GM11168 (cell line): ENCODE data around the gene RALGPS1.

Experiments used
- in situ Hi-C: fragments of 300-500 bp; cut with MboI; formaldehyde crosslinking; loops from one replicate; pipeline ENCODE4 v1.12.0; 2022; ENCODE audit warnings: low sequenced_read_pairs; ENCODE audit not compliant: unreplicated experiment

RALGPS1 gene

GRCh38 chr9:127253446-127253845, 338.9 kb downstream of the RALGPS1 start:
- in situ Hi-C loops = no loop called here

GRCh38 chr9:127255692-127256091, 341.1 kb downstream of the RALGPS1 start:
- in situ Hi-C loops = no loop called here

- in situ Hi-C loops = no loop called here
Measured at GRCh38 chr9:127256324-127256723, 341.7 kb downstream of the RALGPS1 start.

GRCh38 chr9:127258606-127259471, 344.3 kb downstream of the RALGPS1 start:
- in situ Hi-C loops = no loop called here

GRCh38 chr9:127262602-127263001, 348.0 kb downstream of the RALGPS1 start:
- in situ Hi-C loops = no loop called here

GRCh38 chr9:127263237-127263636, 348.7 kb downstream of the RALGPS1 start:
- in situ Hi-C loops = no loop called here

GRCh38 chr9:127263664-127264063, 349.1 kb downstream of the RALGPS1 start:
- in situ Hi-C loops = no loop called here

- in situ Hi-C loops = no loop called here
Measured at GRCh38 chr9:127264462-127265219, 350.1 kb downstream of the RALGPS1 start, which contains the start of gene GARNL3. TSS of gene GARNL3 (plus strand) at chr9:127264774. CDS start at chr9:127264878, 104 bp downstream.

- in situ Hi-C loops = no loop called here
Measured at GRCh38 chr9:127267793-127268525, 353.4 kb downstream of the RALGPS1 start.

GRCh38 chr9:127269449-127269848, 354.9 kb downstream of the RALGPS1 start:
- in situ Hi-C loops = no loop called here
